Stimulated activated naive CD4-positive, alpha-beta T cell treated with Interleukin-2 at 50 U/mL for 16 hours (primary cell): ENCODE results near the gene BEX1.
"Not testable (repeated sequence)": the region's sequence is repeated elsewhere in the genome, so short reads cannot be mapped to it uniquely, and the experiment has no call there.

Source experiments
- DNase-seq: peaks from one replicate; lab custom pipeline; 2025; lab: John Stamatoyannopoulos, UW

The BEX1 gene

GRCh38 chrX:103063918-103064434 is at the start of gene BEX1:
BEX1 (minus strand) TSS chrX:103064171; CDS start chrX:103063274, 897 bp downstream.
- no peak for DNase-seq

DNA sequence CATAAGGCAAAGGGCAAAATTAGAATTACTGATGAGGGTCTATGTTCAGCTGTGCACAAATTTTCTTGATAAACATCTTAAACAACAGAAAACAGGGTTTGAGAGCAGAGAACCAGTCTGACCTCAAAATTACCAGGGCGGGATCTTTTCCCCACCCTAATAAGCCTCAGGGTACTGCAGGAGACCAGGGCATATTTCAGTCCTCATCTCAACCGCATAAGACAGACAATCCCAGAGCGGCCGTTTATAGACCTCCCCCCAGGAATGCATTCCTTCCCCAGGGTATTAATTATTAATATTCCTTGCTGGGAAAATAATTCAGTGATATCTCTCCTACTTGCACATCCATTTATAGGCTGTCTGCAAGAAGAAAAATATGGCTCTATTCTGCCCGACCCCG is 45.5 kb upstream of the BEX1 start:
- not testable (repeated sequence) for DNase-seq

GRCh38 chrX:103107836-103108235 is 43.9 kb upstream of the BEX1 start:
- no peak for DNase-seq

GRCh38 chrX:103107227-103107737 is 43.3 kb upstream of the BEX1 start:
- DNase-seq: not testable (repeated sequence)

DNA sequence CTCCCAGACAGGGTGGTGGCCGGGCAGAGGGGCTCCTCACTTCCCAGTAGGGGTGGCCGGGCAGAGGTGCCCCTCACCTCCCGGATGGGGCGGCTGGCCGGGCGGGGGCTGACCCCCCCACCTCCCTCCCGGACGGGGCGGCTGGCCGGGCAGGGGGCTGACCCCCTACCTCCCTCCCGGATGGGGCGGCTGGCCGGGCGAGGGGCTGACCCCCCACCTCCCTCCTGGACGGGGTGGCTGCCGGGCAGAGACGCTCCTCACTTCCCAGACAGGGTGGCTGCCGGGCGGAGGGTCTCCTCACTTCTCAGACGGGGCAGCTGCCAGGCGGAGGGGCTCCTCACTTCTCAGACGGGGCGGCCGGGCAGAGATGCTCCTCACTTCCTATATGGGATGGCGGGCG is 40.4 kb upstream of the BEX1 start:
- not testable (repeated sequence) for DNase-seq

DNA sequence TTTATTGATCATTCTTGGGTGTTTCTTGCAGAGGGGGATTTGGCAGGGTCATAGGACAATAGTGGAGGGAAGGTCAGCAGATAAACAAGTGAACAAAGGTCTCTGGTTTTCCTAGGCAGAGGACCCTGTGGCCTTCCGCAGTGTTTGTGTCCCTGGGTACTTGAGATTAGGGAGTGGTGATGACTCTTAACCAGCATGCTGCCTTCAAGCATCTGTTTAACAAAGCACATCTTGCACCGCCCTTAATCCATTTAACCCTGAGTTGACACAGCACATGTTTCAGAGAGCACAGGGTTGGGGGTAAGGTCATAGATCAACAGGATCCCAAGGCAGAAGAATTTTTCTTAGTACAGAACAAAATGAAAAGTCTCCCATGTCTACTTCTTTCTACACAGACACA is 39.9 kb upstream of the BEX1 start:
- DNase-seq: not testable (repeated sequence)

- no peak for DNase-seq
These were observed 37.5 kb upstream of the BEX1 start for GRCh38 chrX:103101299-103102042.

- DNase-seq: no peak
These were observed 36.5 kb upstream of the BEX1 start for GRCh38 chrX:103100484-103100883.

DNA sequence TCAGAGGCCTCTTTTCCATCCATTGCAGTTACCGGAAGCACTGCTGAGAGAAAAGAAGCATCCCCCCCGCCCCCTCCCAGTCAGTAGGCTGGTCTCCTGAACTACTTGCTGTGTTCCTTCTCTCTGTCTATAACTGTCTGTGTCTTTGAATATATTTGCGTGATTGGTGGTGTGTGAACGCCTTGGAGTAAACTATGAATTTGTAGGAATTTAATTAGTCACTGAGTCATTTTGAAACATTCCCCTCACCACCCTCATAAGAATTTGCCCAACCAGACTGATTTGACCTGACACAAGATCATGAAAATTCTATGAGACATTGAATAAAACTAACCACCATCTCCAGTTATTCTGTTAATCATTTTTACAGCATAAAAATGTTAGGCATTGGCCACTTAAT is 35.7 kb upstream of the BEX1 start:
- DNase-seq: no peak

DNA sequence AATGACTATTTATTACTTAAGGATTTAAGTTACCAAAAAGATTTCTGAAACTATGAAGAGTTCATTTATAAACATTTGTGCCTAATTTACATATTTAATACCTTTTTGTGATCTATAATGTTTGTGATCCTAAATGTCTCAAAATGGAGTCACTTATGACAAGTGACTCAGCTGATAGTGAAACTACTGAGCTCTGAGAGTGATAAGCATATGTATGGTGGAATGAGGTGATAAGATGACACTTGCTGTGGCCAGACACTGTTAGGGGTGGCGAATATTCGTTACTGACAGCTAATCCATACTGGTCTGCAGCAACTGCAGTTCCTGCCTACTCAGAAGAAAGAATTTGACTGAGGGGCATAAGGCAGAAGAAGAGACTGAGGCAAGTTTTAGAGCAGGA is 34.5 kb upstream of the BEX1 start:
- no peak for DNase-seq

DNA sequence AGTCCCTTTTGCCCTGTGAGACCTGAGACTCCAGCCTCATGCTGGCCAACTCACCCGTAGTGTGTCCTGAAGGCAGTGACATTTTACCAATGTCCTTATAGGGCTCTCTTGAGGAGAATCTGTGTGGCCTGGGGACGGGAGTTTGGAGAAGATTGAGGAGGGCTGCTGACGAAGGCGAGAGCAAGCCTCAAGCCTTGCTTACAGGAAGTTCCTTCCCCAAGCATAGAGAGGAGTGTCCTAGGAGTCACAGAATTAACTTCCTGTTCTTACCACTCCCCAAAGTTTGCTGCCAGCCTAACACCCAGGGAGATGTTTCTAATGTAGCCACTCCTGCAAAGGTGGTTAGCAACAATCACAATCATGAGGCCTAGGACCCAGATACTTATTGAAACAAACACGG is 29.0 kb upstream of the BEX1 start, which contains the start of gene NXF3:
NXF3 (minus strand) TSS at position 202 of the 400 bp plus-strand sequence; CDS start at position 82, 120 bp downstream.
- no peak for DNase-seq

DNA sequence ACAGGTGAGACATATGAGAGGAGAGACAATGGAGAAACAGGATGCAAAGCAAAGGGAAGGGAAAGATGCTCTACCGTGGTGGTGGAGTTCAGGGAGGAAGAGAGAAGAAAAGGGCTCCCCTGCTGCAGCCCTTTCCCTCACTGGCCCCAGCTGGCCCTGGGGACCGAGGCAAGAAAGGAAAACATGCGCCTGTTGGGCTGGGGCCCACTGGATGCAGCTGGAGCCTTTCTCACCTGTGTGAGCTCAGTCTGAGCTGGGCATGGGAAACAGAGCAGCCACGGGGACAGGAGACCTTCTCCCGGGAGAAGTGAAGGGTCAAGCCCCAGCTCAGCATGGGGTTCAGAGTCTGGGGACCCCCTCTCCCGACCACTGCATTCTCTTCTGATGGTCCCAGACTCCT is 17.1 kb upstream of the BEX1 start:
- DNase-seq: no peak

- no peak for DNase-seq
These were observed 9.5 kb upstream of the BEX1 start for GRCh38 chrX:103073467-103073866.

DNA sequence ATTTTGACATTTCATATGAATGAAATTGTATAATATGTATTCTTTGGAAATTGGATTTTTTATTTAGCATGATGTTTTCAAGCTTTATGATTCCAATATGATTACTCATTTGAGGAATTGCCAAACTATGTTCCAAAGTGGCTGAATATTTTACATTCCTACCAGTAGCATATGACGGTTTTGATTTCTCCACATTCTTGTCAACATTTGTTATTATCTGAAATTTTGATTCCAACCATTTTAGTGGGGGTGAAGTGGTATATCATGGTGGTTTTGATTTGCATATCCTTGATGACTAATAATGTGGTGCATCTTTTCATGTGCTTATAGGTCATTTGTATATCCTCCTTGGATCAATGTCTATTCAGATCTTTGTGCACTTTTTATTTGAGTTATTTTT is 2.6 kb upstream of the BEX1 start:
- DNase-seq: no peak

DNA sequence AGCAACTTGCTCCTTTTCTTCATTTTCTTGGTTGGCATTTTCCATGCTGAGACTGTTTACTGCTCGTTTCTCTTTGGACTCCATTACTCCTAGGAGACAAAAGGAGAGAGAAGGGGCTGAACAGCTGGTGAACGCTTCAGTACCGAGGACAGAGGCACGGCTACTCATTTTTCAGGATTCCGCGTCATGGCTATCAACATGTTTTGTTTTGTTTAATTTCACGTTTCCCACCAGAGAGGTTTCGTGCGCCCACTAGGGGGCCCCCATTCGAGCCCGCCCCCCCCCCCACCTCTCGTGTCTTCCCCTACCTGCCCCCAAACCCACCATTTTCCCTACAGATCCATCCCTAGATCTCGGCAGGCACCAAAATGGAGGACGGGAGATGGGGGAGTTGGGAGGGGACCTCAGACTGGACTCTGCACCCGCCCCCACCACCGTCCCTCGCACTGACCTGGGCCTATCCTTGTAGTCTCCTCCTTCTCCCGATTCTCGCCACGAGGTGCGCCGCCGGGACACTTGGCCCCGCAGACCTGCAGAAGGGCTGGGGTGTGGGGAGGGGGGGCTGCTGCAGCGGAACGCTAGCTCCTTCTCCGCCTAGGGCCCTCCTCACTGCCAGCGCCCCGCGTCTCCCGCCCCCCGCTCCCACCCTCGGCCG is 653 bp downstream of the BEX1 start:
- no peak for DNase-seq

DNA sequence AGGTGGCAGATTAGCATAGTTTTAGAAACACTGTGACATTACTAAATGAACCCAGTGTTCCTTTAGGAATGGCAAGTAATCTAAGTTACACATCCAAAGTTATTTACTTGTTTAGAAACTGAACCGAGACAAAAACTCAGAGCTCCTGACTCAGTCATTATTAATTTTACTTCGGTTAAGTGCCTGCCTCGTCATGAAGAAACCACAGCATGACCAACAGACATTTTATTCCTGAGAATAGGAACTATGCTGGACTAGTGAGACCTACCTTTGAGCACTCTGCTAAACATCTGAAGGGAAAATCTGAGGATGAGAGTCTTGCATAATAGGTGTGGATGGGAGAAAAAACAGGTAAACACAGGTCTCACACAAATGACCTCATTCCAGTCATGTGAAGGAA is 2.5 kb downstream of the BEX1 start:
- DNase-seq: no peak

DNA sequence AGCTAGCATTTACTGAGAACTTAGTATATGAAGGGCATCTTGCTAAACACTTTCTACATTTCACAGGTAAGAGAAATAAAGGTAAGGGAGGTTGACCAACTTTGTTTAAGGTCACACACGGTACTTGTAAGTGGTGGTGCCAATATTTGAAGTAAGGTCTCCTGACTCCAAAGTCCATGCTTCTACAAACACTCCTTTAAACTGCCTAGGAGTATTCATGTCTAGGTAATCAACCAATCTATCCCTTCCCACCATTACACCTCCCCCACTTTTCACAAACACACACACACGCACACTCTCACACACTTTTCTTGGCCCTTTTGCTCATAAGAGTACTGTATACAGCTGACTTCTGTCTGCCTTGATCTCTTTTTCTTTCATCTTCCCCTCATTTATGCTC is 7.1 kb downstream of the BEX1 start:
- DNase-seq: no peak

- DNase-seq: no peak
These were observed 11.3 kb downstream of the BEX1 start for GRCh38 chrX:103052625-103053024.

DNA sequence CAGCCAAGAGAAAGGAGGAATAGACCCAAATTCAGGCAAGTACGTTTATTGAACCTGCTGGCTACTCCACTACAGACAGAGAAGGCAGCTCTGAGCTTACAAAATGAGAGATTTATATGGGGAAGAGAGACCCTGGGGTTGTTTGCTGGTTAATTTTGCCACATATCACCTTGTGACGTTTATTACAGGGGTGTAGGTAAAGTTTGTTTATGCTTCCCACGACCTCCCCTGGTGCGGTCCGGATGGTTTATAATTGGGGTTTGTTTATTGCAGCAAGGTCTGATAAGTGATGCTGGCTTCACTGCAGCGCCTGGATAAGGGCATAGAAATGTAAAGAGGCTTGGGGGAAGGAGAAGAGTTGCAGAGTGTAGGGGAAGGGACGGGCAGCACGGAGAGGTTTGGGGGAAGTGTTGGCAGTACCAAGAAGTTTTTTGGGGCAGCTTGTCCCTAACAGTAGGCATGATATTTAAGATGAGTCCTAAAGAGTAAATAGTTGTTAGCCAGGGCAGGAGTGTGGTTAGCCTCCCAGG is 12.6 kb downstream of the BEX1 start:
- DNase-seq: no peak

GRCh38 chrX:103033371-103033770 is 30.6 kb downstream of the BEX1 start:
- not testable (repeated sequence) for DNase-seq

- DNase-seq: no peak
These were observed 46.4 kb downstream of the BEX1 start for GRCh38 chrX:103017542-103017941.

- DNase-seq: no peak
These were observed 51.0 kb downstream of the BEX1 start for GRCh38 chrX:103012945-103013344.
